Activated naive CD8-positive, alpha-beta T cell treated with anti-CD3 and anti-CD28 coated beads, Interleukin-2, amount 50 U/mL, for 16 hours (primary cell): Measurements from ENCODE around the gene CLDN19.

Experiments used
- DNase-seq: peaks from one replicate; pipeline ENCODE4 v3.0.0-alpha.2; 2020; ENCODE audit warnings: low read depth, low spot score

The CLDN19 gene

DNA sequence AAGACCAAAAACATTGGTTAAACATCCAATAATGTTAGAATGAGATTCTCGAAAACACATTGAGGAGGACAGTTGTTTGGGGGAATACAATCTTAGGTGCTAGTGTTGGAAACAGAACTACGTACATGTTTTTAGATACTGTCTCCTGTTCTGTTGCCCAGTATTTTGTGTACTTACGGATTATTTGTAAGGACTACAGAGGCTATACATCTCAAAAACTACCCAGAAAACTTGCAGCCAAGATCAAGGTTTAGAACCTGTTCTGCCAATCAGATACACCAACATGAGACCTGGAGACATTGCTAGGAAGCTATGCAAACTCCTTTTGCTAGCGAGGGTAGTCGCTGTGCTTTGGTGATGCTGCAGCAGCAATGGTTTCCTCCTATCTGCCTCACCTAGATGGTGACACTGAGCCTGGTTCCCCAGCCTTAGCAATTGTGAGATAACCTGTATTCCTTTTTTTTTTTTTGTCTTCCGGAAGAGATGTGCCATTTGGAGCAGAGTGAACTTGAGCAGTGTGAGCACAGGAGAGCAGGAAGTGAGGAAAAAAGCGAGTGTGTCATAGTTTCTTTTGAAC is 36.1 kb downstream of the CLDN19 start:
- DNase-seq: no peak

DNA sequence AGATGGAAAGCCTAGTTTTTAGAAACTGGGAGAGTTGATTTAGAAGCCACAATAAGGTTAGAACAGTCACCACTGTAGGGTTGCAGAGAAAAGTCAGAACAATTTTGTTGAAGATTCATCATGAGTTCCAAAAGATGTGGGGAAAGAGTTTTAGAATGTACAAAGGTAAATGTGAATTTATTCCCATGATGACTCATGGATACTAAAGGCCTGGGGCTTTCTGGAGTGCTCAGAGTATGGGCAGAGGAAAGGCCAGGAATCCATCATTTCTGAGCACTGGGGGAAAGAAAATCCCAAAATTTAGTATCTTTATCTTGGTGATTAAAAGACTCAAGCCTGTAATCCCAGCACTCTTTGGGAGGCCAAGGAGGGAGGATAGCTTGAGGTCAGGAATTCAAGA is 40.0 kb downstream of the CLDN19 start:
- DNase-seq: no peak

DNA sequence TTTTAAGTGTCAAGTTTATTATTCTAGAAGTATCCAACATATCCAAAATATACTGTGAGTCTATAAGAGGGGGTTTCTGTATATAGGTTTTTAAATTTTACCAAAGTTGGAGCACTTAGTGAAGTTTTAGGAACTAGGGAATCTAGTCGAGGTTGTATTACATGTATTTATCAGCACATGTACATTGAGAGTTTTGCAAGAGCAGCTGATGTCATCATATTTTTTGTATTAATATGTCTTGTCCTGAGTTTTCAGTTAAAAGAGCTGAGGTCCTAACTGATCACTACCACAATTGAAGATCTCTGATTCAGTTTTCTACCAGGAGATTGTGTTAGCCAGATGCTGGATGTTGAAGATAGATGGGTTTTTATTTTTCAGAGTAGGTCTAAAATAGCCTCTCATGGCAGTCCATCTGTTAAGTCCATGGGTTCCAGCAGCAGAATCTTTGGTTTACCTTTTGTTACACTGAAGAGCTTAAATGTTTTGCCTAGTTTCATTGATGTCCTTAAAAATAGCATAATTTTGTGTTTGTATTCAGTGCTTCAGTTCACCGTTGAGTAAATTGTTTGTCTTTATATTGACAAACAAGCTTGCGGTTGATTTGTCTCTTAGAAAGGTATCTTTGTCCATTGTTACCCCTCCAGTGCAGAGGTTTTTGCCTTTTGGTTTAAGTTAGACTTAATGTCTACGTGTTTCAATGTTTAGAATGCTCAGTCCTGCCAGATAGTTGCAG is 41.8 kb downstream of the CLDN19 start:
- DNase-seq: no peak

DNA sequence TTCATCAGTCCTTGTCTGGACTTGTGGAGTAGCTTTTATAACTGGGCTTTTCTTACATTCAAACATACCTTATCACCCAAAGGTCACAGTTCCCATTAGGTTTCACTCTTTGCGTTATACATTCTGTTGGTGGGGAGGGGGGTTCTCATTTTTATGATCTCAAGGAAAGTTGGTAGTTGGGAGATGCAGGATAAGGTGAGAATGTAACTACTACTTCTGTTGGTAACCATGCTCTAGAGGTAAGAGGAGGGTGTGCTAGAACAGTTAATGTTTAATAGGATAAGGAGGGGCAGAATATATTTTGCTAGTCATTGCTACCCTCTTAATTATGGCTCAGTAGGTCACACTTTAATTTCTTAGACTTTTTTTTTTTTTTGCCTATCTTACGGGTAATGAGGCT is 47.1 kb downstream of the CLDN19 start:
- no peak for DNase-seq

DNA sequence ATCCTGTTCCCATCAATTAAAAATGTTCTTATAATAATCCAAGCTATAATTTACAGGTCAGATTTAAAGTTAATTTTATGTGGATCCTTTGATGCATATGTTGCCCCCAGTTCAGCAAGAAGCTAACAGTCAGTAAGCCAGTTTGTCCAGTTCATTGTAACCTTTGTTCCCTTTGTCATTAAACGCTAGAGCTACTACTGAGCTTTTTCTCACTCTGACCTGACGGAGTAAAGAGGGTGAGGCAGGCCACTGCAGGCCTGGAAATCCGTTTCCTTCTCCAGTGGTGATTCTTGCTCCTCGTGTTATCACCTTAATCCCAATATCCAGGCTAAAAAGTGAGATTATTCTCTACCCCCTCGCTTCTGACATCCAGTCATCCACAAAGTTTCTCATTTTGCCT is 47.6 kb downstream of the CLDN19 start:
- DNase-seq: no peak

DNA sequence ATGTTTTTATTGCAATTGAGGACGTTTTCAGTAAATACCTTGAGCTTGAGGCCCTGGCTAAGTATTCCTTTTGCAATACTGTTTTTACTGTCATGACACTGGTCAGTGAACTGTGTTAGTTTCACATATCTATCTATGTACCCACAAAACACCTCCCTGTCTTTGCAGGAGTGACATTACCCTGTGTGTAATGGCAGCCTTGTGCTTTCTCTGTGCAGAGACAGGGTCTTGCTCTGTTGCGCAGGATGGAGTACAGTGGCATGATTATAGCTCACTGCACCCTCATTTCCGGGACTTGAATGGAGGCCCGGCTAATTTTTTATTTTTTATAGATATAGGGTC is 48.9 kb downstream of the CLDN19 start:
- DNase-seq: no peak

DNA sequence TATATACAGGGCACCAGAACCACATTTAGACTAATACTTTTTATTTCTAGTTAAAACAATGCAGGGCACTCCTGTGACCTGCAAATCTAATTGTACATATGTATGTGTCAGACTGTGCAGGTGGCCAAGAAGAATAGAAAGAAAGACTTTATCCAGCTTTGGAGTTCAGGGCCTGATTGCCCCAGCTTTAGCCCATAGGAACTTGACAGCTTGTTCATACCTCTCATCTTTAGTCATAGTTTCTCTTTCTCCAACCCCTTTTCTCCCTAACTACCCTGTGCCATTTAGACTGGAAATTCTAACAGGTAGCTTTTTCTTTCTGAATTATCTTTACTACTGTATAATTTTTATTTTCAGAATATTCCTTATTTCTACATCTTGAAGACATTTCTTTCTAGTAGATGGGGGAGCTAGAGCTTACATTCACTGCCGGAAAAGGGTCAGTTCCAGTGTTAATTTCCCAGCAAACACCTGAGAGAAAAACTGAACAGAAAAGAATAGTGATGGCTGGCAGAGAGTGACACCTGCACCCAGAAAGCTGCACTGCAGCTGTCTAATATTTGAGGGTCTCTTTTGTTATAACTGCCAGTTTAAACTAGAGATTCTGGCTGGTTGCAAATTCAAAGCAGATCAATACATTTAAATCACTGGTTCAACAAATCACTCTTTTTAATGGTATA is 49.4 kb downstream of the CLDN19 start:
- no peak for DNase-seq

DNA sequence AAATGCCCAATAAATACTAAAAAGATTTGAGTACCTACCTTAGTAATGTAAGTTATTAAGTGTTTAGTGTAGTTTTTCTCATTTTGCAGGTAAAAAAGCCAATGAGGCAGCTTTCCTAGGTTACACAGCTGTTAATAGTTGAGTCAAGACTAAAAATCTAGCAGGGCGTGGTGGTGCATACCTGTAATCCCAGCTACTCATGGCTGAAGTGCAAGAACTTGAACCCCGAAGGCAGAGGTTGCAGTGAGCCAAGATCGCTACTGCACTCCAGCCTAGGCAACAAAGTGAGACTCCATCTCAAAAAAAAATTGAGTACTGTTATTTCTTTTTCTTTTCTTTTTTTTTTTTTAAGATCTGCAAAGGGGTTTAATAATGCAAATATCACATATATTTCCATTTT is 50.1 kb downstream of the CLDN19 start:
- DNase-seq: no peak

- no peak for DNase-seq
Observed at GRCh38 chr1:42686418-42686817, 53.6 kb downstream of the CLDN19 start.

- no peak for DNase-seq
Observed at GRCh38 chr1:42684139-42684538, 55.9 kb downstream of the CLDN19 start.
